Kidney (tissue), 14 donors: ENCODE data around the gene HOXD3. TPM values are rescaled to one million over a fixed set of nuclear protein-coding genes. Genes with fewer than 3 reads are reported as not detected.

Experiments
- DNase-seq, 5 donors: peaks; one replicate each; pipeline ENCODE4 v3.0.0-alpha.2; 2013 to 2020
- FAIRE-seq: peaks from 2 replicates; lab custom pipeline; 2012; peaks lifted over from hg19 to GRCh38; lab: Jason Lieb, UNC
- H3K27ac ChIP-seq, 2 donors: one replicate each; pipeline ENCODE4 v1.7.0; 2013; ENCODE audit warnings: low read depth in 2 of 2, low read length in 2 of 2, inconsistent platforms in 1 of 2
- H3K27me3 ChIP-seq: one replicate; pipeline ENCODE4 v1.7.1; 2013; ENCODE audit warnings: low read length, inconsistent platforms; ENCODE audit not compliant: control insufficient read depth, insufficient read depth
- H3K36me3 ChIP-seq, 3 donors: one replicate each; pipeline versions ENCODE4 v1.7.0 to v1.7.1; 2013; ENCODE audit warnings: low read length in 3 of 3, control low read depth in 1 of 3, inconsistent platforms in 1 of 3; ENCODE audit not compliant: insufficient read depth in 3 of 3, control insufficient read depth in 2 of 3
- H3K4me1 ChIP-seq, 3 donors: one replicate each; pipeline versions ENCODE4 v1.7.0 to v1.7.1; 2013; ENCODE audit warnings: low read length in 3 of 3, inconsistent platforms in 1 of 3, low read depth in 1 of 3; ENCODE audit not compliant: control insufficient read depth in 2 of 3, insufficient read depth in 2 of 3
- H3K4me3 ChIP-seq, 3 donors: one replicate each; pipeline versions ENCODE4 v1.7.0 to v1.8.1; 2013; ENCODE audit warnings: low read length in 3 of 3, control low read depth in 1 of 3, inconsistent platforms in 1 of 3
- H3K9ac ChIP-seq, 3 donors: one replicate each; pipeline versions ENCODE4 v1.7.0 to v1.7.1; 2013; ENCODE audit warnings: low read length in 3 of 3, control low read depth in 1 of 3, inconsistent platforms in 1 of 3
- H3K9me3 ChIP-seq, 3 donors: one replicate each; pipeline versions ENCODE4 v1.7.0 to v1.7.1; 2013; ENCODE audit warnings: low read length in 3 of 3, control low read depth in 1 of 3, inconsistent platforms in 1 of 3; ENCODE audit not compliant: control insufficient read depth in 2 of 3, insufficient read depth in 1 of 3
- intact Hi-C: fragments of 100-400 bp; cut with DNase I; formaldehyde crosslinking; loops from one replicate; pipeline ENCODE4 v1.11.1; 2022
- microRNA-seq: library from miRNA; unstranded; fragments of <30 nt; microRNA quantifications from one replicate; pipeline ENCODE4 v1.2.0, GENCODE V29; 2020
- polyA plus RNA-seq: library from polyadenylated mRNA; stranded (reverse); fragments of 350-450 nt; fragmentation: Illumina TruSeq; extraction: RNeasy Lipid Tissue Mini Kit (QIAGEN cat#74804); gene quantifications from one replicate; pipeline ENCODE4 v1.2.3, GENCODE V29; 2014; ENCODE audit warnings: low read depth, low replicate concordance; ENCODE audit not compliant: insufficient read depth
- total RNA-seq: library from RNA; stranded (reverse); fragmentation: NEBNext Ultra II Directional; extraction: Animal tissue kit (Norgen Biotek cat#: 25700); gene quantifications from one replicate; pipeline ENCODE4 v1.2.1, GENCODE V29; 2021
- TF ChIP-seq, protein P1 (sequence below): IDR thresholded peaks from 3 replicates; pipeline ENCODE4 v1.5.1; 2012; ENCODE audit warnings: mild to moderate bottlenecking, moderate library complexity, borderline replicate concordance; ENCODE audit not compliant: insufficient read depth; ENCODE audit errors: extremely low read depth
- donor health status: control.
- donor health status: control.
- donor health status: control.
- donor health status: control.
- donor health status: control.
- donor health status: DM: yes; HTN: yes; CAD: no.
- donor health status: Normal renal cell carcinoma (clear cell type).

The HOXD3 gene
- total and polyA plus RNA-seq, 2 donors from 2014 or later, result 16.9 to 29.3 TPM

DNA sequence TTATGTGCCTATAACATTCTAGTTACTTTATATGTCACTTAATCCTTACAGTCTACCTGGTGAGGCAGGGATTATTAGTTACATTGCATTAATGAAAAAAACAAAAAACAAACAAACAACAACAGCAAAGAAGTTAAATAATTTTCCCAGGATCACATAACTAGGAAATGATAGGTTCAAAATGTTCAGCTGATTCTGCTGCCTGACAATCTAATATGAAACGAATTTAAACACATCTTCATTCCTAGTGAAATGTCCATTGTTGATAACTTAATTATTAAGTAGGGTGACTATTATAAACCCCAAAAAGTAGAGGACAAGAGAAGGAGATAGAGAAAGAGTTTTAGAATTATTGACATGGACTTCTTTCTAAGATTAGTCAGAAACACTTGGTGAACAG lies 54.0 kb downstream of the HOXD3 start:
- H3K27me3 ChIP-seq, result no peaks in the 10 kb centered on the region
- intact Hi-C loops, result no loop called here
- TF ChIP-seq, protein P1, sequence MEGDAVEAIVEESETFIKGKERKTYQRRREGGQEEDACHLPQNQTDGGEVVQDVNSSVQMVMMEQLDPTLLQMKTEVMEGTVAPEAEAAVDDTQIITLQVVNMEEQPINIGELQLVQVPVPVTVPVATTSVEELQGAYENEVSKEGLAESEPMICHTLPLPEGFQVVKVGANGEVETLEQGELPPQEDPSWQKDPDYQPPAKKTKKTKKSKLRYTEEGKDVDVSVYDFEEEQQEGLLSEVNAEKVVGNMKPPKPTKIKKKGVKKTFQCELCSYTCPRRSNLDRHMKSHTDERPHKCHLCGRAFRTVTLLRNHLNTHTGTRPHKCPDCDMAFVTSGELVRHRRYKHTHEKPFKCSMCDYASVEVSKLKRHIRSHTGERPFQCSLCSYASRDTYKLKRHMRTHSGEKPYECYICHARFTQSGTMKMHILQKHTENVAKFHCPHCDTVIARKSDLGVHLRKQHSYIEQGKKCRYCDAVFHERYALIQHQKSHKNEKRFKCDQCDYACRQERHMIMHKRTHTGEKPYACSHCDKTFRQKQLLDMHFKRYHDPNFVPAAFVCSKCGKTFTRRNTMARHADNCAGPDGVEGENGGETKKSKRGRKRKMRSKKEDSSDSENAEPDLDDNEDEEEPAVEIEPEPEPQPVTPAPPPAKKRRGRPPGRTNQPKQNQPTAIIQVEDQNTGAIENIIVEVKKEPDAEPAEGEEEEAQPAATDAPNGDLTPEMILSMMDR, result no peak
- DNase-seq (no peak), FAIRE-seq (no peak)
- H3K4me3 ChIP-seq, result no peak overlapping the region
- no peak overlapping the region for H3K27ac ChIP-seq
- no peaks in the 10 kb centered on the region for H3K9me3 ChIP-seq
- H3K4me1 ChIP-seq, result no peaks in the 10 kb centered on the region
- no peak overlapping the region for H3K9ac ChIP-seq
- H3K36me3 ChIP-seq, result no peaks in the 10 kb centered on the region

DNA sequence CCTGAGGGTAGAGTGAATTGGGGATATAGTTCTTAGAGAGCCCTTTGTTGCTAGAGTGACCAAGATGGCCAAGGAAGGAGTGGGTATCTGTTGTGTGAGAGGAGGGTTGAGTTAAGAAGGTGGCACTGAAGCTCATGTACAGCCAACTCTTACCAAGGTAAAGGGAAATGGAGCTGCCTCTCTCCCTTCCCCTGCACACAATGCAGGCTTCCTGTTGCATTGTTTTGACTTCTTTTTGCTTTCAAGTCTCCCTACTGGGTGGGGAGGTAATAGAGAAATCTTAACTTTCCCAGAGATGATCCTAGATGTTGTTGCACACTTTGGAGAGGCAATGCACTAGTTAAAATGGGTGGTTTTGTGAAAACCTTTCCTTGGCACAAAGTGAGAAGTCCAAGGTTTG lies 55.2 kb downstream of the HOXD3 start:
- Histone ChIP-seq H3K9ac (no peak overlapping the region), H3K27me3 (no peaks in the 10 kb centered on the region), H3K27ac (no peak overlapping the region), H3K36me3 (no peaks in the 10 kb centered on the region), H3K4me1 (no peaks in the 10 kb centered on the region), H3K4me3 (no peak overlapping the region), H3K9me3 (no peaks in the 10 kb centered on the region)
- no peak for FAIRE-seq
- TF ChIP-seq, protein P1, result no peak
- intact Hi-C loops, result no loop called here
- no peak for DNase-seq

DNA sequence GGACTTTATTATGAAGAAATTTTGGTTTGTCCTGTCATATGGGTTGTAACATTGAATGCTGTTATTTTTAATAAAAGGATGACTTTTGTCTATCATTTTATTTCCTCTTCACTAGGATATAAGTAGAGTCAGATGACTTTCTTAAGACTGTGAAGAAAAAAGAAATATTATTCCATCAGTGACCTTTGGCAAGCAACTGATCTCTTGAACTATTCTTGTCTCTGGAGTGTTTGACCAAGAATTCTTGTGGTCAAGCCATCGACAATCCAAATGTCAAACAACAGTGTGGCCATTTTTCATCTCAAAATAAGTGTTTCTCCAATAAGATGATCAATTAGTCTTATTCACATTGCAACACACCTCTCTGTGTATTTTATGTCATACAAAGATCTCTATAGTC lies 56.3 kb downstream of the HOXD3 start:
- FAIRE-seq, result no peak

More for the DNA sequence above, 56.3 kb downstream of the HOXD3 start:
- Histone ChIP-seq H3K4me3 (no peak overlapping the region), H3K9ac (no peak overlapping the region), H3K4me1 (no peaks in the 10 kb centered on the region), H3K9me3 (no peaks in the 10 kb centered on the region), H3K27me3 (no peaks in the 10 kb centered on the region), H3K27ac (no peak overlapping the region), H3K36me3 (no peaks in the 10 kb centered on the region)
- DNase-seq, result no peak
- intact Hi-C loops, result no loop called here
- TF ChIP-seq, protein P1, result no peak

Small RNA genes lying within 50 kb of the gene (microRNA-seq; reads per million reads assigned to microRNA genes)
- 45,537 reads per million, percentile 98 among the genes with 10 or more reads in this experiment for gene MIR10B

Other genes with a start within 250 kb of the HOXD3 start
- 29.0 TPM for gene LNPK, start 155.0 kb upstream of the HOXD3 start, total RNA-seq
- 5.1 TPM for gene LNPK, start 155.0 kb upstream of the HOXD3 start, polyA plus RNA-seq
- gene EVX2, start 73.3 kb upstream of the HOXD3 start, total RNA-seq, result not detected
- gene EVX2, start 73.3 kb upstream of the HOXD3 start, polyA plus RNA-seq, result not detected
- gene HOXD13, start 64.6 kb upstream of the HOXD3 start, total RNA-seq, result not detected
- not detected for gene HOXD13, start 64.6 kb upstream of the HOXD3 start, polyA plus RNA-seq
- not detected for gene HOXD12, start 57.5 kb upstream of the HOXD3 start, total RNA-seq
- gene HOXD12, start 57.5 kb upstream of the HOXD3 start, polyA plus RNA-seq, result not detected
- gene HOXD11, start 50.0 kb upstream of the HOXD3 start, total RNA-seq, result 15.9 TPM
- 5.8 TPM for gene HOXD11, start 50.0 kb upstream of the HOXD3 start, polyA plus RNA-seq
- gene HOXD10, start 40.5 kb upstream of the HOXD3 start, total RNA-seq, result 35.4 TPM
- gene HOXD10, start 40.5 kb upstream of the HOXD3 start, polyA plus RNA-seq, result 28.2 TPM
- 36.5 TPM for gene HOXD9, start 34.6 kb upstream of the HOXD3 start, total RNA-seq
- 36.4 TPM for gene HOXD9, start 34.6 kb upstream of the HOXD3 start, polyA plus RNA-seq
- 76.5 TPM for gene HOXD8, start 27.6 kb upstream of the HOXD3 start, total RNA-seq
- 122 TPM for gene HOXD8, start 27.6 kb upstream of the HOXD3 start, polyA plus RNA-seq
- 27.8 TPM for gene HOXD4, start 5.8 kb upstream of the HOXD3 start, total RNA-seq
- gene HOXD4, start 5.8 kb upstream of the HOXD3 start, polyA plus RNA-seq, result 12.1 TPM
- 11.3 TPM for gene HOXD1, start 31.4 kb downstream of the HOXD3 start, total RNA-seq
- gene HOXD1, start 31.4 kb downstream of the HOXD3 start, polyA plus RNA-seq, result 4.3 TPM
- 23.6 TPM for gene MTX2, start 112.1 kb downstream of the HOXD3 start, total RNA-seq
- 120 TPM for gene MTX2, start 112.1 kb downstream of the HOXD3 start, polyA plus RNA-seq